ENCODE measurements around the gene IL10RB. TPM values are rescaled to one million over a fixed set of nuclear protein-coding genes. Genes with fewer than 3 reads are reported as not detected.
A peak's percentile ranks its signal among the peaks of the same experiment; 100 is the strongest.
"Not testable (repeated sequence)": the region's sequence is repeated elsewhere in the genome, so short reads cannot be mapped to it uniquely, and the experiment has no call there.

IL10RB gene
- total RNA-seq, 1 donor from 2014 or later = 47.1 TPM

- no peaks in the 10 kb centered on the region for H3K36me3 ChIP-seq
- H3K9me3 ChIP-seq = no peaks in the 10 kb centered on the region
- H3K4me3 ChIP-seq = no peak overlapping the region
- TF ChIP-seq CTCF (IDR thresholded peaks at IDR 0.05) = no peak
- no peaks in the 10 kb centered on the region for H3K27me3 ChIP-seq
- intact Hi-C loops (cut with DNase I) = no loop called here
- ATAC-seq (no peak), DNase-seq (no peak)
- no peak overlapping the region for H3K27ac ChIP-seq
- no peaks in the 10 kb centered on the region for H3K4me1 ChIP-seq
Observed at GRCh38 chr21:33317786-33318486, 51.8 kb downstream of the IL10RB start.

- H3K36me3 ChIP-seq; H3K27ac ChIP-seq; H3K27me3 ChIP-seq; H3K4me1 ChIP-seq; ATAC-seq; intact Hi-C loops (cut with DNase I); DNase-seq; H3K4me3 ChIP-seq; H3K9me3 ChIP-seq: not testable (repeated sequence)
Observed at GRCh38 chr21:33321005-33321404, 54.8 kb downstream of the IL10RB start.

GRCh38 chr21:33323610-33324009 is 57.4 kb downstream of the IL10RB start:
- H3K27ac ChIP-seq; ATAC-seq; H3K9me3 ChIP-seq; H3K36me3 ChIP-seq; DNase-seq; H3K27me3 ChIP-seq; intact Hi-C loops (cut with DNase I): not testable (repeated sequence)
- Histone ChIP-seq H3K4me3 (peak overlapping the region; percentile 96), H3K4me1 (peaks cover 30% of the 10 kb centered on the region)

- Histone ChIP-seq H3K27ac (peak within 1 kb of the TSS; percentile 99), H3K27me3 (no peaks in the 10 kb centered on the region), H3K9me3 (no peaks in the 10 kb centered on the region), H3K36me3 (no peaks in the 10 kb centered on the region), H3K4me3 (peak within 1 kb of the TSS; percentile 96), H3K4me1 (peaks cover 30% of the 10 kb centered on the region)
- intact Hi-C loops (cut with DNase I) = no loop called here
- TF ChIP-seq CTCF (IDR thresholded peaks at IDR 0.05) = no peak
- DNase-seq (peak; percentile 100), ATAC-seq (peak; percentile 99)
Observed at GRCh38 chr21:33324291-33325221, 58.4 kb downstream of the IL10RB start, which contains the start of gene IFNAR1. TSS of gene IFNAR1 (plus strand) at chr21:33324970. CDS start at chr21:33325056, 86 bp downstream.

GRCh38 chr21:33325222-33326067 is 59.3 kb downstream of the IL10RB start:
- H3K4me3 ChIP-seq = peak overlapping the region; percentile 96
- no peaks in the 10 kb centered on the region for H3K36me3 ChIP-seq
- intact Hi-C loops (cut with DNase I) = no loop called here
- ATAC-seq = peak; percentile 67
- H3K27ac ChIP-seq = peak overlapping the region; percentile 99
- TF ChIP-seq CTCF (IDR thresholded peaks at IDR 0.05) = no peak
- H3K4me1 ChIP-seq = peaks cover 30% of the 10 kb centered on the region
- no peaks in the 10 kb centered on the region for H3K9me3 ChIP-seq
- no peaks in the 10 kb centered on the region for H3K27me3 ChIP-seq
- DNase-seq = peak; percentile 85

GRCh38 chr21:33327326-33327725 is 61.2 kb downstream of the IL10RB start:
- intact Hi-C loops (cut with DNase I) = no loop called here
- ATAC-seq (no peak), DNase-seq (no peak)
- Histone ChIP-seq H3K27me3 (no peaks in the 10 kb centered on the region), H3K36me3 (peaks cover 5% of the 10 kb centered on the region), H3K4me1 (peaks cover 30% of the 10 kb centered on the region), H3K9me3 (no peaks in the 10 kb centered on the region), H3K27ac (no peak overlapping the region), H3K4me3 (no peak overlapping the region)
- no peak for TF ChIP-seq CTCF (IDR thresholded peaks at IDR 0.05)

All from upper lobe of right lung (tissue), 1 donor.